Upper lobe of left lung (tissue), 4 donors: Measurements from ENCODE around the gene NEURL2.

ENCODE experiments used
- CTCF ChIP-seq, 6 experiments: fragments of 450-650 bp in 4 of 6; fragments of 200-600 bp in 2 of 6; sonication (generic) in 2 of 6; IDR thresholded peaks; one replicate each; pipeline ENCODE4 v1.5.1; 2016 to 2019; ENCODE audit warnings: antibody characterized with exemption in 6 of 6
- EP300 ChIP-seq, 4 donors: sonication (generic); formaldehyde crosslinking; IDR thresholded peaks; one replicate each; pipeline ENCODE4 v1.5.1; 2017; ENCODE audit warnings: antibody characterized with exemption in 4 of 4, control low read depth in 2 of 4
- POLR2A ChIP-seq, 4 donors: fragments of 450-650 bp; IDR thresholded peaks; one replicate each; pipeline ENCODE4 v1.5.1; 2016 to 2017; ENCODE audit warnings: antibody characterized with exemption in 4 of 4, mild to moderate bottlenecking in 2 of 4
- POLR2AphosphoS5 ChIP-seq, 2 donors: sonication (generic); formaldehyde crosslinking; IDR thresholded peaks; one replicate each; pipeline ENCODE4 v1.5.1; 2017; ENCODE audit warnings: antibody characterized with exemption in 2 of 2

GRCh38 chr20:45840700-45841198 is 50.3 kb downstream of the NEURL2 start:
- TF ChIP-seq CTCF (IDR thresholded peaks at IDR 0.05) (no peak), POLR2A (IDR thresholded peaks at IDR 0.05) (no peak), POLR2AphosphoS5 (IDR thresholded peaks at IDR 0.05) (no peak), EP300 (IDR thresholded peaks at IDR 0.05) (no peak)
